Stimulated activated naive CD8-positive, alpha-beta T cell treated with anti-CD3 and anti-CD28 coated beads, Interleukin-15, amount 100 ng/mL, for 72 hours (primary cell): ENCODE measurements around the gene TMEM183A.
"Not testable (repeated sequence)": the region's sequence is repeated elsewhere in the genome, so short reads cannot be mapped to it uniquely, and the experiment has no call there.

ENCODE experiments used
- ATAC-seq: fragments of 150-1000 bp; cut with Tn5 transposase; 2 replicates; pipeline ENCODE4 v1.10.0; 2021; ENCODE audit warnings: mild to moderate bottlenecking, moderate library complexity
- DNase-seq, 2 donors: peaks; one replicate each; pipeline ENCODE4 v3.0.0; 2021 to 2022
- H3K27ac Mint-ChIP-seq, 2 donors: one replicate each; pipeline ENCODE4 v1.8.0; 2022; ENCODE audit warnings: mild to moderate bottlenecking in 2 of 2, mixed read lengths in 2 of 2, moderate library complexity in 2 of 2
- H3K27me3 Mint-ChIP-seq: one replicate; pipeline ENCODE4 v1.8.0; 2022; ENCODE audit warnings: mixed read lengths
- H3K4me1 Mint-ChIP-seq: one replicate; pipeline ENCODE4 v1.8.0; 2022; ENCODE audit warnings: mild to moderate bottlenecking, mixed read lengths
- H3K4me3 Mint-ChIP-seq, 2 donors: one replicate each; pipeline ENCODE4 v1.8.0; 2022; ENCODE audit warnings: mild to moderate bottlenecking in 2 of 2, mixed read lengths in 2 of 2, moderate library complexity in 1 of 2
- H3K9me3 Mint-ChIP-seq, 2 donors: one replicate each; pipeline ENCODE4 v1.8.0; 2022; ENCODE audit warnings: mixed read lengths in 2 of 2

Gene TMEM183A

DNA sequence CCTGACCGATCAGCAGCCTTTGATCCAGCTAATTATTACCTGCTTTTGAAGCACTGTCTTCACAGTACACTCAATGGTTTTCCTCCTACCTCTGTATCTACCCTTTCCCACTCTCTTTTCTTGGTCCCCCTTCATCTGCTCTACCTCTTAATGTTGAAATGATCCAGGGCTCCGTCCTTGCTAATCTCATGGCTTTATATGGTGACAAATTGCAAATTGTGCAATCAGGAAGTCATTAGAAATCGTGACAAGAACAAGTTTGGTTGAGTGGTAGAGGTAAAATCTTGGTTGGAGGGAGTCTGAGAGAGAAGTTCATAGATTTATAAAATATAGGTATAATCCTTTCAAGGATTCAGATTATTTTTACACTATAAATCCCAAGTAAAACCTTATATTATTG, 30.5 kb upstream of the TMEM183A start:
- Mint-ChIP-seq H3K27me3 (peaks cover 29% of the 10 kb centered on the region), H3K27ac (no peak overlapping the region), H3K4me1 (no peaks in the 10 kb centered on the region), H3K4me3 (no peak overlapping the region), H3K9me3 (no peaks in the 10 kb centered on the region)
- ATAC-seq: no peak
- no peak for DNase-seq

DNA sequence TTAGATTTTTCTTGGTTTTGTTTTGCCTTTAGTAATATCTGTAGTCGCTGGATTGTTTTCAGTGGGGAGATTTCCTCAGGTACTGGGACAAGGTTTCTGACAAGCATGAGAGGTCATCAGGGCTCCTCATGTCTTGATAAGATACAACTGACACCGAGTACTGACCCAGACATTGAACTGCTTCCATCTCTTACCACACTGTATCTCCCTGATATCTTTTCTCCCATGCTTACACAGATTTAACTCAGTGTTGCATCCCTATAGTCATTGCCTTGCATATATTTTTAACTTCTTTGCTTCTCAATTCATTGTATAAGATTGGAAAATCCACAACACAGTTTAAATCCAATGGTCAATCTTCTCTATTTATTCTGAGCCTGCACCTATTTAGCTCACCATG, 27.7 kb upstream of the TMEM183A start:
- DNase-seq (no peak), ATAC-seq (no peak)
- Mint-ChIP-seq H3K4me1 (no peaks in the 10 kb centered on the region), H3K4me3 (no peak overlapping the region), H3K9me3 (no peaks in the 10 kb centered on the region), H3K27me3 (peaks cover 29% of the 10 kb centered on the region), H3K27ac (no peak overlapping the region)

DNA sequence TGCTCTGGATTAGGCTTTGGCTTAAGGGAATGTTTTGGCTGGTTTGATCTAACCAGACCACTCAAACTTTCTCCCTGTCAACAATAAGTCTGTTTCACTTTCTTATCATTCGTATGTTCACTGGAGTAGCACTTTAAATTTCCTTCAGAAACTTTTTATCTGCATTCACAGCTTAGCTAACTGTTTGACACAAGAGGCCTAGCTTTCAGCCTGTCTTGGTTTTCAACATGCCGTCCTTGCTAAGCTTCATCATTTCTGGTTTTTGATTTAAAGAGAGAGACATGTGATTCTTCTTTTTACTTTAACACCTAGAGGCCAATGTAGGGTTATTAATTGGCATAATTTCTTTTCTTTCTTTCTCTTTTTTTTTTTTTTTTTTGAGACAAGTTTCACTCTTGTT, 25.2 kb upstream of the TMEM183A start:
- DNase-seq (no peak), ATAC-seq (no peak)
- no peak overlapping the region for H3K4me3 Mint-ChIP-seq
- no peaks in the 10 kb centered on the region for H3K9me3 Mint-ChIP-seq
- no peak overlapping the region for H3K27ac Mint-ChIP-seq
- peaks cover 22% of the 10 kb centered on the region for H3K27me3 Mint-ChIP-seq
- H3K4me1 Mint-ChIP-seq: no peaks in the 10 kb centered on the region

DNA sequence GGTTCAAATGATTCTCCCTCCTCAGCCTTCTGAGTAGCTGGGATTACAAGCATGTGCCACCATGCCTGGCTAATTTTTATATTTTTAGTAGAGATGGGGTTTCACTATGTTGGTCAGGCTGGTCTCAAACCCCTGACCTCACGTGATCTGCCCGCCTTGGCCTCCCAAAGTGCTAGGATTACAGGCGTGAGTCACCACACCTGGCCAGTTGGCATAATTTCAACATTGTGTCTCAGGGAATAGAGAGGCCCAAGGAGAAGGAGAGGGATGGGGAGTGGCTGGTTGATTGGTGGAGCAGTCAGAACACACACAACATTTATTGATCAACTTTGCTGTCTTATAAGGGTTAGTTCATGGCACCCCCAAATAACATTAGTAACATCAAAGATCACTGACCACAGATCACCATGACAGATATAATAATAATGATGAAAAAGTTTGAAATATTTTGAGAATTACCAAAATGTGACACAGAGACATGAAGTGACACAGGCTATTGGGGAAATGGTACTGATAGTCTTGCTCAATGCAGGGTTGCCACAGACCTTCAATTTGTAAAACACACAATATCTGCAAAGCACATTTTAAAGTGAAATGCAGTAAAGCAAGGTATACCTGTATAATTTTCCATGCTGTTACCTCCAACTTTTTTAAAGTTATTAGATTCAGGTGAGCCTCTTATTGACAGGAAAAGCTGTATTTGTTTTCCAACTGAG, 24.3 kb upstream of the TMEM183A start:
- no peak overlapping the region for H3K27ac Mint-ChIP-seq
- no peak overlapping the region for H3K4me3 Mint-ChIP-seq
- no peaks in the 10 kb centered on the region for H3K9me3 Mint-ChIP-seq
- ATAC-seq (no peak), DNase-seq (no peak)
- H3K27me3 Mint-ChIP-seq: peaks cover 13% of the 10 kb centered on the region
- no peaks in the 10 kb centered on the region for H3K4me1 Mint-ChIP-seq

DNA sequence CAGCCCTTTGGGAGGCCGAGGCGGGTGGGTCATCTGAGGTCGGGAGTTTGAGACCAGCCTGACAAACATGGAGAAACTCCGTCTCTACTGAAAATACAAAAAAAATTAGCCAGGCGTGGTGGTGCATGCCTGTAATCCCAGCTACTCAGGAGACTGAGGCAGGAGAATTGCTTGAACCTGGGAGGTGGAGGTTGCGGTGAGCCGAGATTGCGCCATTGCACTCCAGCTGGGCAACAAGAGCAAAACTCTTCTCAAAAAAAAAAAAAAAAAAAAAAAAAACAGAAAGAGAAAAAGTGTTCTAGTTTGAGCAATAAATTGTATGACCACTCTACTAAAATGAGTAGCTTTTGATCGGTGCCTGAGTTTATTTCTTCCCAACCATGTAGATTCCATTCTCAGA, 21.1 kb upstream of the TMEM183A start:
- H3K4me3 Mint-ChIP-seq, H3K4me1 Mint-ChIP-seq, DNase-seq, H3K27ac Mint-ChIP-seq, ATAC-seq, H3K27me3 Mint-ChIP-seq, H3K9me3 Mint-ChIP-seq: not testable (repeated sequence)

DNA sequence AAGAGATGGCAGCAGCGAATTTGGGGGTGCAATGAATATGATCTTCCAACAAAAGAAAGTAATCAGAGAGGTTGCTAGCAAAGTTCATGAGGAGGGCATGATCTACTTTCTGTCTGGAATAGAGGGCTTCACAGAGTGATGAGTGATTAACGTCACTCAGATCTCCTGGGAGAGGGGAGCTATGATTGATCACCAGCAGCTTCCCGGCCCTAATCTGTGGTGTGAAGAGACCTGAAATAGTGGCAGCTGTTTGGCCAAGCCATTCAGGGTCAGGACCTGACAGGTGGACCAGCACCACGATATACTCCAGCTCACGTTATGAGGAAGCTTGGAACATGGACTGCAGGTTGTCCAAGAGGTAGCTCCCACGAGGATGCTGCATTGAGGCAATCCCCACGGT, 19.9 kb upstream of the TMEM183A start:
- H3K4me3 Mint-ChIP-seq: no peak overlapping the region
- no peak overlapping the region for H3K27ac Mint-ChIP-seq
- DNase-seq: no peak
- peaks cover 8% of the 10 kb centered on the region for H3K27me3 Mint-ChIP-seq
- no peak for ATAC-seq
- no peaks in the 10 kb centered on the region for H3K4me1 Mint-ChIP-seq
- no peaks in the 10 kb centered on the region for H3K9me3 Mint-ChIP-seq

DNA sequence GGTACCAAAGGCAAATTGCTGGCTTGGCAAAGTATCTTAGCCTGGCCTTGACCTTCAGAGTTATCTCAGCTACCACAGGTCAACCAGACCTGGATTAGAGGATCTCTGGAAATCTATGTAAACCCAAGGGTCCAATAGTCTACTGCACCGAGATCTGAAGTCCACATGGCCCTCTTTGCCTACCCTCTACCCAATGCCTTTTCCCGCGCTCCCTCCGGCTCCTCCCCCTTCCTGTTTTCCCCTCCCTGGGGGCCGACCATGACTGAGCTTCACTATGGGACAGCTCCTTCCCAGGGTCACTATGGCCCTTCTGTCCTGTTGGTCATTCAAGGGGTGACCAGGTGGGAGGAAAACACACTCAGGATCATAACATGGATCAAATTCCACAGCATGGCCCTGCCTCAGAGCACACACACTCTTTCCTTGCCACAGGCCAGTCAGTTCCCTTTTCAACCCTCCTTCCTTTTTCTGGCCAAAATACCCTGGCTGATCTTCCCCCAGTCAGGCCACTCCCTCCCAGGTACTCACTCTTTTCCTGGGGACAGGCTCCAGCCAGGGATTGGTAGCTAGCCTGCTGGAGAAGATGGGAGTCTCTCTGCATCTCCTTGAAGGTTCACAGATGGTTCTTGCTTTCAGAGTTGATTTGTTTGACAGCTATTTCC, 19.1 kb upstream of the TMEM183A start:
- Mint-ChIP-seq H3K27ac (peak overlapping the region in 1 of 2 donors; percentile 55), H3K9me3 (no peaks in the 10 kb centered on the region), H3K27me3 (peaks cover 13% of the 10 kb centered on the region), H3K4me3 (no peak overlapping the region), H3K4me1 (no peaks in the 10 kb centered on the region)
- ATAC-seq: no peak
- DNase-seq: no peak

DNA sequence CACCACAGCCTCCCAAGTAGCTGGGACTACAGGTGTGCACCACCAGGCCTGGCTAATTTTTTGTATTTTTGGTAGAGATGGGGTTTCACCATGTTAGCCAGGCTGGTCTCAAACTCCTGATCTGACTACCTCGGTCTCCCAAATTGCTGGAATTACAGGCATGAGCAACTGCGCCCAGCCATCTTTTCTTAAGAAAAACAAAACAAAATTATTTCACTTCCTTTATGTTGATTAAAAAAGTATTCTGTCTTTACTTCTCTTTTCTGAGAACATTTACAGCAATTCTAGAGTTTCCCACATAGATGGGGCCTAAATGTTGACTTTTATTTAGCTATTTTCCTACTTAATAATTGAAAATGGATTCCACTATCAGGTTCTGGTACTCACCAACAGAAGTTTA, 17.3 kb upstream of the TMEM183A start:
- no peak overlapping the region for H3K4me3 Mint-ChIP-seq
- peaks cover 31% of the 10 kb centered on the region for H3K27me3 Mint-ChIP-seq
- DNase-seq (no peak), ATAC-seq (no peak)
- no peaks in the 10 kb centered on the region for H3K9me3 Mint-ChIP-seq
- H3K4me1 Mint-ChIP-seq: no peaks in the 10 kb centered on the region
- H3K27ac Mint-ChIP-seq: no peak overlapping the region

DNA sequence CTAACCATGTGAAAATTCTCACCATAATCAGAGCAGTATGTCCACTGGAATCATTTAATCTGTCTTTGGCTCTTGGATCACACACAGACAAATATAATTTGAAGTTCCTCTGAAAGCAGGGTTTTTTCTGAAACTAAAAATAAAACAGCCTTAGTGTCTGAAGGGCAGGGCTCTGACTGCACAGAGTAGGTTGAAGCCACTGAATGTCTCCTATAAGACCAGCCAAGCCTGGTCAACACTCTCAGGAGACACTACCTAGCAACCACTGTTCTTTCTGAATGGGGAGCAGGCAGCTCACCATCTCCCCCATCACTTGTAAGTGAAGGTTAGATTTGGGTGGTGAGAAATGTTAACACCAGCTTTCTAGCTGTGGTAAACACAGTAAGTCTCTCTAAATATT, 16.1 kb upstream of the TMEM183A start:
- Mint-ChIP-seq H3K27me3 (peaks cover 43% of the 10 kb centered on the region), H3K27ac (no peak overlapping the region), H3K4me1 (no peaks in the 10 kb centered on the region), H3K9me3 (no peaks in the 10 kb centered on the region), H3K4me3 (no peak overlapping the region)
- DNase-seq: no peak
- ATAC-seq: no peak

DNA sequence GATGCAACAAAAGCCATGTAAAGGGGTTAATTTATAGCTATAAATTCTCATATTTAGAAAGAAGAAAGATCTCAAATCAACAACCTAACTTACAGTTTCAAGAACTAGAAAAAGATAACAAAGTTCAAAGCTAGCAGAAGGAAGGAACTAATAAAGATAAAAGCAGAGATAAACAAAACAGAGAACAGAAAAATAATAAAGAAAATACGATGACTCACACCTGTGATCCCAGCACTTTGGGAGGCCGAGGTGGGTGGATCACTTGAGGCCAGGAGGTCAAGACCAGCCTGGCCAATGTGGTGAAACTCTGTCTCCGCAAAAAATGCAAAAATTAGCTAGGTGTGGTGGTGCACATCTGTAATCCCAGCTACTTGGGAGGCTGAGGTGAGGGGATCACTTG, 12.4 kb upstream of the TMEM183A start:
- DNase-seq: no peak
- no peak for ATAC-seq
- peaks cover 5% of the 10 kb centered on the region for H3K4me1 Mint-ChIP-seq
- H3K27me3 Mint-ChIP-seq: peaks cover 61% of the 10 kb centered on the region
- no peak overlapping the region for H3K4me3 Mint-ChIP-seq
- no peaks in the 10 kb centered on the region for H3K9me3 Mint-ChIP-seq
- no peak overlapping the region for H3K27ac Mint-ChIP-seq

DNA sequence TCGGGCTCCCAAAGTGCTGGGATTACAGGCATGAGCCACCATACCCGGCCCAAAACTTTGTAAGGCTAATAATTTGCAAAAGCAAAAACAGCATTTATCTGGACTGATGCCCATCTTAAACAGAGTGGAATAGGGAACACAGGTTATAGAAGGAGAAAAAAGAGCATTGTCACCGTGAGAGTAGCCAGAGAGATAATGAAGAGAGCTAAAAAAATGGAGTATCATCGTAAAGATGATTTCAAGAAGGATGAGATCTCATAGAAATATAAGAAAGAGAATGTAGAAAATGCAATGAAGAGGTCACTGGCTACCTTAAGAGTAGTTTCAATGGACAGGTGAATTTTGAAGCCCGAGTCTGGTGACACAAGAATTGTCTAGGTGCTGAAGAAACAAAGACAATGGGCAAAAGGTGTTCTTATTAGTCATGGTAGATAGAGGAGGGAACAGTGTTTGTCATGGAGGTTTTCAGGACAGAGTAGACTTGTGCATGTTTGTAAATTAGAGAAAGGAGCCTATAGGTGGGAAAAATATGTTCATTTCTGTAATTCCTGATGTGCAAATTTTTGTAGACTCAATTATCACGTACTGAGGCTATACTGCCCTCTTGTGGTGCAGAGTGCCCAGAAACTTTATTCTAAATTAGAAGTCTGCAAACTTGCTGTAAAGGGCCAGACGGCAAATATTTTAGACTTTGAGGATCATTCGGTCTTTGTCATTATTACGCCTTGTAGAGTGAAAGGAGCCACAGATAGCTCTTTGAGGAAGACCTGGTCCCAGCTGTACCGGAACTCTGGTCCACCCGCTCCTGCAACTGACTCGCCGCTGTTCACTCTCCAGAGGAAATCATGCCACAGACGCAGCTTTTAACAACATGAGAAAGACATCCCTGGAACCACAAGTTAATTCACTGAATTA, 8.1 kb upstream of the TMEM183A start:
- no peak overlapping the region for H3K27ac Mint-ChIP-seq
- H3K4me3 Mint-ChIP-seq: peak overlapping the region; percentile 37 to 75
- peak; percentile 49 for ATAC-seq

DNA sequence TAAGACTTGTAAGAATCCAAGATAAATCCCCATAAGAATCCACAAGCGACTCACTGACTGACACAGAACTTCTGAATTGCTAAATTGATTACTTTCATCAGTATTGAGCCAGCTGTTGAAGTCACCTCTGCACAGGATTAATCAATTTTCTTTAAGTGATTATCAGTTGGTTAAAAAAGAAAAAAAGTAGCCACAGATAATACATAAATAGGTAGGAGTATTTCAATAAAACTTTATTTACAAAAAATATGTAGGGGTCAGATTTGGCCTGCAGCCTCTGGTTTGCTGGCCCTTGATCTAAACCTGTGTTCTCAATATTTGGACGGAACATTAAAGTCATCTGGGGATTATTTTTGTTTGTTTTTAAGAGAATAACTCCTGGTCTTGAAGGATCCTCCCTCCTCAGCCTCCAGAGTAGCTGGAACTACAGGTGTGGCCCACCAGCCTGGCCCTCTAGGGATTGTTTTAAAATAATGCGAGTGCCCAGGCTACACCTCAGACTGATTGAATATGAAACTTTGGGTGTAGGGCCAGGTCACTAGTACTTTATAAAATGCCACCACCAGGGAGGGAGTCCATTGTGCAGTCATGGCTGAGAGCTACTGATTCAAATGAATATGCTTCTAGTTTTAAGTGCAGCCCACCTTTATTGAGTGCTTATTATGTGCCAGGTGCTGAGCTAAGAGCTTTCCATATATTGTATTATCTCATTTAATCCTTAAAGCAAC, 6.8 kb upstream of the TMEM183A start:
- peaks cover 9% of the 10 kb centered on the region for H3K4me1 Mint-ChIP-seq
- no peak overlapping the region for H3K27ac Mint-ChIP-seq
- H3K27me3 Mint-ChIP-seq: peaks cover 33% of the 10 kb centered on the region
- H3K9me3 Mint-ChIP-seq: no peaks in the 10 kb centered on the region
- no peak for DNase-seq
- ATAC-seq: no peak
- H3K4me3 Mint-ChIP-seq: no peak overlapping the region

More for the DNA sequence above, 8.1 kb upstream of the TMEM183A start:
- DNase-seq: peak; percentile 45 to 52
- H3K27me3 Mint-ChIP-seq: peaks cover 46% of the 10 kb centered on the region
- H3K9me3 Mint-ChIP-seq: no peaks in the 10 kb centered on the region
- H3K4me1 Mint-ChIP-seq: peaks cover 7% of the 10 kb centered on the region

DNA sequence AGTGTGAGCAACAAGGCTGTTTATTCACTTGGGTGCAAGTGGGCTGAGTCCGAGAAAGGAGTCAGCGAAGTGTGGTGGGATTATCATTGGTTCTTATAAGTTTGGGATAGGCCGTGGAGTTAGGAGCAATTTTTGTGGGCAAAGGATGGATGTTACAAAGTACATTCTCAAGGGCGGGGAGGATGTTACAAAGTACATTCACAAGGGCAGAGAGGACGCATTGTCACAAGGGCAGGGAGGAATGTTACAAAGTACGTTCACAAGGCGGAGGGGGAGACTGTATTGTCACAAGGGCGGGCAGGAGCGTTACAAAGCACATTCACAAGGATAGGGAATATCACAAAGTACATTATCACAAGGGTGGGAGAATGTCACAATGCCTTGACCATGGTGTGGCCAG, 5.2 kb upstream of the TMEM183A start:
- DNase-seq: no peak
- no peak overlapping the region for H3K4me3 Mint-ChIP-seq
- peaks cover 17% of the 10 kb centered on the region for H3K27me3 Mint-ChIP-seq
- H3K9me3 Mint-ChIP-seq: no peaks in the 10 kb centered on the region
- H3K4me1 Mint-ChIP-seq: peaks cover 22% of the 10 kb centered on the region
- H3K27ac Mint-ChIP-seq: no peak overlapping the region
- no peak for ATAC-seq

DNA sequence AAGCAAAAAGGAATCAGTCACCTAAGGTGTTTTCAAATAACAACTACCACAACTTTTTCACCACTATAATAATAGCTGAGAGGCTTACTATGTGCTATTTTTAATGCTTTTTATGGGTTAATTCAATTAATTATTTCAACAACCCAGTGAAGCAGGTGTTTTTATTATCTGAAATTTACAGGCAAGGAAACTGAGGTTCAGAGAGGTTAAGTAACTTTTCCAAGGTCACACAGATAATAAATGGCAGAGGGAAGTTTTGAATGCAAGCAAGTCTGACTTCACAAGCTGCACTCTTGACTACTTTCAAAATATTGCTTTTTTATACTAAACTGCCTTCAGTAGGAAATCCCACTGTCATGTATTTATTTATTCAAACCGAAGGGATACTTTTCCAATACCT, 4.2 kb upstream of the TMEM183A start:
- no peak overlapping the region for H3K27ac Mint-ChIP-seq
- no peak for DNase-seq
- no peak overlapping the region for H3K4me3 Mint-ChIP-seq
- peaks cover 22% of the 10 kb centered on the region for H3K4me1 Mint-ChIP-seq
- H3K9me3 Mint-ChIP-seq: no peaks in the 10 kb centered on the region
- H3K27me3 Mint-ChIP-seq: peaks cover 7% of the 10 kb centered on the region
- no peak for ATAC-seq

DNA sequence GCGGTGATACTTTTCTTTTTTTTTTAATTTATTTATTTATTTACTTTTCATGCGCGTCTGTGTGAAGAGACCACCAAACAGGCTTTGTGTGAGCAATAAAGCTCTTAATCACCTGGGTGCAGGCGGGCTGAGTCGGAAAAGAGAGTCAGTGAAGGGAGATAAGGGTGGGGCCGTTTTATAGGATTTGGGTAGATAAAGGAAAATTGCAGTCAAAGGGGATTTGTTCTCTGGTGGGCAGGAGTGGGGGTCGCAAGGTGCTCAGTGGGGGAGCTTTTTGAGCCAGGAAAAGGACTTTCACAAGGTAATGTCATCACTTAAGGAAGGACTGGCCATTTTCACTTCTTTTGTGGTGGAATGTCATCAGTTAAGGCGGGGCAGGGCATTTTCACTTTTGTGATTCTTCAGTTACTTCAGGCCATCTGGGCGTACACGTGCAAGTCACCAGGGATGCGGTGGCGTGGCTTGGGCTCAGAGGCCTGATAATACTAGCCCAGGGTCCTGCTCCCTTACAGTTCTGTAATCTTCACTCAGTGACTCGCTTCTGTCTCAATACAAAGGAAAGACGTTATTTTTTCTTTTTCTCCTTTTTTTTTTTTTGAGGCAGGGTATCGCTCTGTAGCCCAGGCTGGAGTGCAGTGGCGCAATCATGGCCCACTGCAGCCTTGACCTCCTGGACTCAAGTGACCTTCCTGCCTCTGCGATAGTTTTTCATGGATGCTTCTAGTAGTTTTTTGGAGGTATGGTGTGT, 1.6 kb upstream of the TMEM183A start:
- Mint-ChIP-seq H3K27ac (peak overlapping the region; percentile 21 to 97), H3K4me1 (peaks cover 27% of the 10 kb centered on the region), H3K4me3 (peak overlapping the region; percentile 85 to 100)
- not testable (repeated sequence) for DNase-seq, H3K9me3 Mint-ChIP-seq, ATAC-seq, H3K27me3 Mint-ChIP-seq
